IPS DF 6.9 (cell line): ENCODE results near the gene SLC37A3.

Source experiments
- DNase-seq: peaks from one replicate; pipeline ENCODE4 v3.0.0-alpha.2; 2013; ENCODE audit warnings: low read depth, low spot score
- H3K27ac ChIP-seq: one replicate; pipeline ENCODE4 v1.5.1; 2013; ENCODE audit warnings: low read length, control low read depth
- H3K27me3 ChIP-seq: 2 replicates; pipeline ENCODE4 v1.6.1; 2013; ENCODE audit warnings: mild to moderate bottlenecking, low read length; ENCODE audit not compliant: control insufficient read depth, insufficient read depth
- H3K36me3 ChIP-seq: 2 replicates; pipeline ENCODE4 v1.6.1; 2013; ENCODE audit warnings: low read length; ENCODE audit not compliant: control insufficient read depth, insufficient read depth
- H3K4me1 ChIP-seq: 2 replicates; pipeline ENCODE4 v1.6.1; 2013; ENCODE audit warnings: low read length; ENCODE audit not compliant: control insufficient read depth, insufficient read depth
- H3K4me3 ChIP-seq: 2 replicates; pipeline ENCODE4 v1.5.1; 2013; ENCODE audit warnings: mild to moderate bottlenecking, low read length
- H3K9me3 ChIP-seq: 2 replicates; pipeline ENCODE4 v1.6.1; 2013; ENCODE audit warnings: low read length, inconsistent platforms; ENCODE audit not compliant: control insufficient read depth, insufficient read depth
- WGBS: extraction: QIAGEN DNeasy Blood & Tissue Kit; methylation state at CpG from one replicate; pipeline ENCODE4 v1.1.7; 2013; ENCODE audit warnings: mixed read lengths, missing lambda C conversion rate; ENCODE audit not compliant: insufficient read length, insufficient coverage; 5-methylcytosine and 5-hydroxymethylcytosine counted together

The SLC37A3 gene, protein sequence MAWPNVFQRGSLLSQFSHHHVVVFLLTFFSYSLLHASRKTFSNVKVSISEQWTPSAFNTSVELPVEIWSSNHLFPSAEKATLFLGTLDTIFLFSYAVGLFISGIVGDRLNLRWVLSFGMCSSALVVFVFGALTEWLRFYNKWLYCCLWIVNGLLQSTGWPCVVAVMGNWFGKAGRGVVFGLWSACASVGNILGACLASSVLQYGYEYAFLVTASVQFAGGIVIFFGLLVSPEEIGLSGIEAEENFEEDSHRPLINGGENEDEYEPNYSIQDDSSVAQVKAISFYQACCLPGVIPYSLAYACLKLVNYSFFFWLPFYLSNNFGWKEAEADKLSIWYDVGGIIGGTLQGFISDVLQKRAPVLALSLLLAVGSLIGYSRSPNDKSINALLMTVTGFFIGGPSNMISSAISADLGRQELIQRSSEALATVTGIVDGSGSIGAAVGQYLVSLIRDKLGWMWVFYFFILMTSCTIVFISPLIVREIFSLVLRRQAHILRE

DNA sequence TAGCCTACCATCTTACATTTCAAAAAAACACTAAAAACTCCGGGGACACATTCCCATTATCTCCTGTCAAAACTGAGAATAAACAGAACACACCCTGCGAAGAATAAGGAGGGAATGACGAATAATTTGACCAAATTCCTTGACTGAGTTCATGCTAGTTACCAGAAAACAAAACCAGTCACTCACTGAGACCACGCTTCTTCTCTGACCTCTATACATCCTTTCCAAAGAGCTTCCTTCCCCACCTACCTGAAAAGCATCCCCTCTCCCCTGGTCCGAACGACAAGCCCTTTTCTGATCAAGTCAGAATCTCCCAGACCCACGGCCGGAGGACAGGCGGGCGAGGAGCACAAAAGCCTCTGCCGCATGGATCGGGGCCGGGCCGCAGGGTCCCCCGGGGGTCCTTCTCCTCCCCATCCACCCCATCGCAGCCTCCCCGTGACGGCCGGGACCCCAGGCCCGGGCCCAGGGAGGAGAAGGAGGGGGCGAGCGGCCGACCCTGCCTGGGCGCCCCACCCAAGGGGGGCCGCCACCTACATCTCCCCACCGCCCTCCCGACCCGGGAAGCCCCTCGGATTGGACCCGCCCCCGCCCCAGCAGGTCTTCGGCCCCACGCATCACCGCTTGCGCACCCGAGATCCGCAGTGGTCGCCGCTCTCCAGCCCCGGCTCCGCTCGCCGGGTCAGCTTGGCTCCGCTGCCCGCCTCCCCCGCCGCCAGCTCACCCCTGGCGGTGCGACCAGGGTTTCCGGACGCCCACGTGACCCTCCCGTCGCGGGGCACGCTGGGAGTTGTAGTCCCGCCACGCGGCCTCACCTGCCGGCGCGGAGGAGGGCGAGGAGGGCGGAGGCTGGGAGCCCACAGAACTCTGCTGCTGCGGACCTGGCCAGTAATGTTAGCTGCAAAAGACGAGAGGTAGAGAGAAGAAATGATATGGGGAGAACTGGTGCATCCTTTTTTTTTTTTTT, at the start of gene SLC37A3:
Gene SLC37A3, minus strand, starts transcription at position 747 of the 967 bp plus-strand sequence. CDS start 16,004 bp downstream, outside the sequence.
- DNase-seq, result peak; percentile 83
- no CpG with 5 or more reads among the region's 66 CpGs for WGBS
- H3K27me3 ChIP-seq, result no peaks in the 10 kb centered on the region
- no peaks in the 10 kb centered on the region for H3K4me1 ChIP-seq
- no peaks in the 10 kb centered on the region for H3K9me3 ChIP-seq
- peak within 1 kb of the TSS; percentile 63; the same call in 1 of the 2 replicates for H3K4me3 ChIP-seq
- no peaks in the 10 kb centered on the region for H3K36me3 ChIP-seq
- H3K27ac ChIP-seq, result no peak within 1 kb of the TSS

DNA sequence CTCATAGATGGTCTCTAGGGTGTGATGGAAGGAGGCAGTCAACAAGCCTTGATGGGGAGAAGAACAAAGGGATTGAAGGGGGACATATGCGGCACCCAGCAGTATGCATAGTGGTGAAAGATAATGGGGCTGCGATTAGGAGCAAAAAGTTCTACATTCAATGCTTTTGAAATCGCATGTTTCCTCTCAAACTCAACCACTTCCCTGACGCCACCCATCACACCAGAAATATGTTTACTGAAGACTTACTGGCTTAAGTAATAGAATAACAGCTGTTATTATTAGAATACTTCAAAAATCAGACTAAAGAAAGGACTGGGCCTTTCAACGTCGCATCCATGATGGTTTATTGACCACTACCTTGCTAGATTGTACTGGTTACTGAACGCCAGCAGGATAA, 49.5 kb upstream of the SLC37A3 start:
- Histone ChIP-seq H3K4me1 (peaks cover 5% of the 10 kb centered on the region; the same call in 1 of the 2 replicates), H3K36me3 (no peaks in the 10 kb centered on the region), H3K4me3 (no peak overlapping the region), H3K27ac (no peak overlapping the region), H3K9me3 (no peaks in the 10 kb centered on the region), H3K27me3 (no peaks in the 10 kb centered on the region)
- DNase-seq, result no peak
- WGBS, result no CpG with 5 or more reads among the region's 7 CpGs

DNA sequence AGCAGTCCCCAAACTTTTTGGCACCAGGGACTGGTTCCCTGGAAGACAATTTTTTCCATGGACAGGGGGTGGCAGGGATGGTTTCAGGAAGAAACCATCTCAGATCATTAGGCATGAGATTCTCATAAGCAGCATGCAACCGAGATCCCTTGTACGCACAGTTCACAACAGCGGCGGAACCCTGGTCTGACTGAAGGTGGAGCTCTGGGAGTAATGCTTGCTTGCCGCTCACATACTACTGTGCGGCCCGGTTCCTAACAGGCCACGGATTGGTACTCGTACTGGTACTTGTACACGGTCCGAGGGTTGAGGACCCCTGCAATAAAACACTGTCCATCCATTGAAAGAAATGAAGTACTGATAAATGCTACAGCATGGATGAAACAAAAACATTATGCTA, 48.1 kb upstream of the SLC37A3 start:
- Histone ChIP-seq H3K4me3 (no peak overlapping the region), H3K27ac (no peak overlapping the region), H3K9me3 (no peaks in the 10 kb centered on the region), H3K4me1 (peaks cover 2% of the 10 kb centered on the region; the same call in 1 of the 2 replicates), H3K27me3 (no peaks in the 10 kb centered on the region), H3K36me3 (no peaks in the 10 kb centered on the region)
- DNase-seq, result no peak
- no CpG with 5 or more reads among the region's 11 CpGs for WGBS

DNA sequence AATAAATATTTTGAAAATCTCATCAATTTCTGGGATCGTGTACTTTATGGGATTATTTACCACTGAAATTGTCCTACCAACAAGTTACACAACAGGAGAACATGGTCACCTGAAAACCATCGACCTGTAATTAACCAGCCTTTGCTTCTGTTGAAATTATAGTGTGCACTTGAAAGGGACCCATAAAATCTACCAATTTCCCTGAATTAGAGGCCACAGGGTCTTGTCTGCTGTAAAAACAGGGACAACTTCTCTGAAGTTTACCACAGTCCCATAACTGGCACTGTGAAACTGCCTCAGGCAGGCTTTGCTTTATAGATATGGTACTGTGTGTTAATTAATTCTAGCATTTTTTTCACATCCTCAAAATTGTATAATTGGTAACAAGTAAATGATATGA, 43.2 kb upstream of the SLC37A3 start:
- WGBS, result no CpG with 5 or more reads among the region's 2 CpGs
- Histone ChIP-seq H3K4me3 (no peak overlapping the region), H3K27me3 (no peaks in the 10 kb centered on the region), H3K9me3 (no peaks in the 10 kb centered on the region), H3K27ac (no peak overlapping the region), H3K4me1 (no peaks in the 10 kb centered on the region), H3K36me3 (no peaks in the 10 kb centered on the region)
- DNase-seq, result no peak

DNA sequence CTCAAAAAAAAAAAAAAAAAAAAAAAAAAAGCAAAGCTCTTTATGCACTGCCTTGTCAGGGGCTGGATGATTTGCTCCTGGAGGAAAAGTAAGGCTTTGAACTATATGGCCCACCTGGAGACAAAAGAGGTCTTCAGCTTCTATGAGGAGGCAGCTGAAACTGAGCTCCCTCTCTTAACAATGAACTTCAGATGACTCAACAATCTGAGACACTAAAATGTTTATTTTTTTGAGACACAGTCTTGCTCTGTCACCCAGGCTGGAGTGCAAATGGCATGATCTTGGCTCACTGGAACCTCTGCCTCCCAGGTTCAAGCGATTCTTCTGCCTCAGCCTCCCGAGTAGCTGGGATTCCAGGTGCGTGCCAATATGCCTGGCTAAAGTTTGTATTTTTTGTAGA, 42.3 kb upstream of the SLC37A3 start:
- H3K36me3 ChIP-seq, result no peaks in the 10 kb centered on the region
- H3K27ac ChIP-seq, result no peak overlapping the region
- H3K4me1 ChIP-seq, result no peaks in the 10 kb centered on the region
- no CpG with 5 or more reads among the region's 3 CpGs for WGBS
- DNase-seq, result no peak
- H3K27me3 ChIP-seq, result no peaks in the 10 kb centered on the region
- H3K4me3 ChIP-seq, result no peak overlapping the region
- no peaks in the 10 kb centered on the region for H3K9me3 ChIP-seq

DNA sequence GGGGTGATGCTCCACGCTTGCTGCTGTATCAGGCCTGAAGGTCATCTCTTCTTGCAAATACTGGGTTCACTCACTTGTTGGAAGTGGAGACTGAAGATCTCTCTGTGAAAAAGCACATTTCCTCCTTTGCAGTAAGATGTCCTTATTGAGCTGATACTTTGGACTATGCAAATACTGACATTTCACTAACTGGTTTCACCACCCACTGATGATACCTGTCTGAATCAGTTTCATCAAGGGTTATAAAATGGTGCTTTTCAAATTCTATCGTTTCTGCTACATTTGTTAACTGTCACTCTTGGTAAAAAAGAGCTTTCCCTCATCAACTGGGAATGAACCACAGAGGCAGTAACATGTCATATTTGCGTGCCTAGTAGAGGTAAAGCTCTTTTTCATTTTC, 41.0 kb upstream of the SLC37A3 start:
- no peaks in the 10 kb centered on the region for H3K36me3 ChIP-seq
- no peak overlapping the region for H3K27ac ChIP-seq
- no peak overlapping the region for H3K4me3 ChIP-seq
- H3K27me3 ChIP-seq, result no peaks in the 10 kb centered on the region
- no peaks in the 10 kb centered on the region for H3K4me1 ChIP-seq
- no CpG with 5 or more reads among the region's 3 CpGs for WGBS
- no peak for DNase-seq
- no peaks in the 10 kb centered on the region for H3K9me3 ChIP-seq

DNA sequence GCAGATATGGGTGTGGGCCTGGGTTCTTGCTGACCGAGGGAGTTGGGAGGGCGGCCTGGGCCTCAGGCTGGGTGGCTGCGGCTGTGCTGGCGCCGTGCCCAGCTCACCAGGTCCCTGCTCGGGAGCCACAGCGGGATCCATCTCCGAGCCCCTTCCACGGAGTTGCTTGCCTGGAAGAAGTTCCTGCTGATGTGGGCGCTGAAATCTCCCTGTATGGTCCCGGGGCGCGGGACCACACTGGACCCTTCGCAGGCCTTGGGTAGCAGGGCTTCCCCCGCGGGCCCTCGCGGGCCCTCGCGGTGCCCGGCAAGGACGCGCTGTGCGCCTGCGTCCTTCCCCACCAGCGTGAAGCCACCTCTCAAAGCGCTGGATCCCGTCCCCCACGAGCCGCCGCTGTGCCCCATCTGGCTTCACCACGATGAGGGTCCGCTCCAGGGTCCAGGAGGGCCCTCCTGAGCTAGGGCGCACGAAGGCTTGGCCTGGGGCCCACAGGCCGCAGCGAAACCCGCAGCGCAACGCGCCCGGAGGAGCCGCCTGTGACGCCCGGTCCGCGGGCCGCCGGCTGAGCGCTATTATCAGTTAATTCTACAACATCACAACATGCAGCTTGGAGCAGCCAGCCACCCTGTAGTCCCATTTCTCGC, 37.0 kb upstream of the SLC37A3 start:
- no peaks in the 10 kb centered on the region for H3K36me3 ChIP-seq

DNA sequence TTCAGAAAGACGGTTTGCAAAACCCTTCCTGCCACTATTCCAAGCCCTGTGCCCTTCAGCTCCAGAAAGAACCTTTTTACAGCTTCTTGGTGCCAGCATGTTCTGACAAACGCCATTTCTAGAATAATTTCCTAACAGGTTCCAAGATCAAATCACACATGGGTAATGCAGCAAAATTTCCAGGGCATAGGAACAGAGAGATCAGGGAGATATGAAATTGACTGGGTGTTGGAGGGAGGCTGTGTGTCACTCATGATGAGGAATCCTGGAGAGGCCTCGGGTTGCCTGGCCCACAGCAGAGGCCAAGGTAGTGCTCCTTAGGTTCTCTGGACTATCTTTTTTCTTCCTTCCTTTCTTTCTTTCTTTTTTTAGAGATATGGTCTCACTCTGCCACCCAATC, 35.1 kb upstream of the SLC37A3 start:
- no peak overlapping the region for H3K4me3 ChIP-seq
- H3K9me3 ChIP-seq, result no peaks in the 10 kb centered on the region
- H3K4me1 ChIP-seq, result no peaks in the 10 kb centered on the region
- no peaks in the 10 kb centered on the region for H3K36me3 ChIP-seq
- DNase-seq, result no peak
- H3K27me3 ChIP-seq, result no peaks in the 10 kb centered on the region
- no CpG with 5 or more reads among the region's 3 CpGs for WGBS
- H3K27ac ChIP-seq, result no peak overlapping the region

More for the DNA sequence above, 37.0 kb upstream of the SLC37A3 start:
- H3K4me3 ChIP-seq, result no peak overlapping the region
- no peaks in the 10 kb centered on the region for H3K4me1 ChIP-seq
- no peak for DNase-seq
- WGBS, result no CpG with 5 or more reads among the region's 51 CpGs
- H3K27ac ChIP-seq, result no peak overlapping the region
- H3K27me3 ChIP-seq, result no peaks in the 10 kb centered on the region
- H3K9me3 ChIP-seq, result no peaks in the 10 kb centered on the region

DNA sequence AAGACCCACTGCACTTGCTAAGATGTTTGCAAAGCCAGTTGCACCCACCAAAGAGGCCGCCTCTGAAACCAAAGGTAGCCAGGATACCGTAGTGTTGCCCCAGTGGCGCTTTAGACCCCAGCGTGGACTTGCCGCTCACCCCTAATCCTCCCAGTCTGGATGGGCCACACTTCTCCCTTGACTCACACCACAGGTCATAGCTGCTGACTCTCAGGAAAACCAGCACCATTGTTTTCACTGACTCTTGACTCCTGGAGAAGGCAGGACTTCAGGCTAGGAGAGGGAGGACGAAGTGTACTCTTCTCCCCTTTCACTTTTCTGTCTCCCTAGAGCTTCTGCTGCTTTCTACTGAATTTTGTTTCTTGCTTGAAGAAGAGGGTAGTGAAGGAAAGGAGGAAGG, 27.8 kb upstream of the SLC37A3 start:
- Histone ChIP-seq H3K36me3 (no peaks in the 10 kb centered on the region), H3K27me3 (no peaks in the 10 kb centered on the region), H3K4me3 (no peak overlapping the region), H3K27ac (no peak overlapping the region), H3K9me3 (no peaks in the 10 kb centered on the region), H3K4me1 (no peaks in the 10 kb centered on the region)
- DNase-seq, result no peak
- no CpG with 5 or more reads among the region's 6 CpGs for WGBS

DNA sequence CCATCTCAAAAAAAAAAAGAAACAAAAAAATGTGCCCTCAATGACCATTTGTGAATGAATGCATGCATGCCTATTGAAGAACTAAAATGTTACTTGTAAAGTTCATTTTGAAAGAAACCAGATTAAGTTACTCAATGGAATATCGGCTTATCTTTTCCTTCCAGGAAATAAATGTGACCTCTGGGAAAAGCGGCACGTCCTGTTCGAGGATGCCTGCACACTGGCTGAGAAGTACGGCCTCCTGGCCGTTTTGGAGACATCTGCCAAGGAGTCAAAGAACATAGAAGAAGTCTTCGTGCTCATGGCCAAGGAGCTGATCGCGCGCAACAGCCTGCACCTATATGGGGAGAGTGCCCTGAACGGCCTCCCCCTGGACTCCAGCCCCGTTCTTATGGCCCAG, 27.4 kb upstream of the SLC37A3 start:
- Histone ChIP-seq H3K4me3 (no peak overlapping the region), H3K9me3 (no peaks in the 10 kb centered on the region), H3K27ac (no peak overlapping the region), H3K36me3 (no peaks in the 10 kb centered on the region), H3K27me3 (no peaks in the 10 kb centered on the region), H3K4me1 (no peaks in the 10 kb centered on the region)
- WGBS, result no CpG with 5 or more reads among the region's 12 CpGs
- DNase-seq, result no peak
